OCI-LY1 (cell line): ENCODE measurements around the gene GRAP2.

Source experiments
- H2AFZ ChIP-seq: fragments of 200-600 bp; sonication (generic), shearing (Covaris generic); 2 replicates; pipeline ENCODE4 v1.6.0; 2014; ENCODE audit warnings: antibody characterized with exemption, mild to moderate bottlenecking, low read length
- H3F3A ChIP-seq: fragments of 200-600 bp; sonication (generic), shearing (Covaris generic); 2 replicates; pipeline ENCODE4 v1.6.0; 2014; ENCODE audit warnings: mild to moderate bottlenecking, antibody characterized with exemption, low read length, moderate library complexity; ENCODE audit not compliant: insufficient read depth
- H3K27ac ChIP-seq: fragments of 200-600 bp; sonication (generic); 2 replicates; pipeline ENCODE4 v1.5.1; 2014; ENCODE audit warnings: low read length, mixed run types, mild to moderate bottlenecking, low read depth; ENCODE audit not compliant: poor library complexity, severe bottlenecking
- H3K27me3 ChIP-seq: fragments of 200-600 bp; sonication (generic); 2 replicates; pipeline ENCODE4 v1.6.0; 2014; ENCODE audit warnings: antibody characterized with exemption, mild to moderate bottlenecking, low read length, moderate library complexity; ENCODE audit not compliant: insufficient read depth
- H3K36me3 ChIP-seq: fragments of 200-600 bp; sonication (generic); 2 replicates; pipeline ENCODE4 v1.6.1; 2014; ENCODE audit warnings: mild to moderate bottlenecking, antibody characterized with exemption, low read length, moderate library complexity, mixed read lengths; ENCODE audit not compliant: insufficient read depth
- H3K4me1 ChIP-seq: fragments of 200-600 bp; sonication (generic); 2 replicates; pipeline ENCODE4 v1.5.1; 2014; ENCODE audit warnings: mild to moderate bottlenecking, low read length, moderate library complexity; ENCODE audit not compliant: insufficient read depth, severe bottlenecking
- H3K4me2 ChIP-seq: fragments of 200-600 bp; sonication (generic), shearing (Covaris generic); 2 replicates; pipeline ENCODE4 v1.6.1; 2014; ENCODE audit warnings: low read length
- H3K4me3 ChIP-seq: fragments of 200-600 bp; sonication (generic); 2 replicates; pipeline ENCODE4 v1.5.1; 2014; ENCODE audit warnings: low read length, low read depth, mild to moderate bottlenecking, mixed read lengths; ENCODE audit not compliant: poor library complexity, severe bottlenecking
- H3K79me2 ChIP-seq: fragments of 200-600 bp; shearing (Covaris generic); 2 replicates; pipeline ENCODE4 v1.6.1; 2016; ENCODE audit warnings: mixed run types, low read length, mixed read lengths; ENCODE audit not compliant: insufficient read depth
- H3K9ac ChIP-seq: fragments of 200-600 bp; sonication (generic), shearing (Covaris generic); 2 replicates; pipeline ENCODE4 v1.6.1; 2014; ENCODE audit warnings: mild to moderate bottlenecking, low read length, mixed read lengths
- H3K9me2 ChIP-seq: fragments of 200-600 bp; sonication (generic), shearing (Covaris generic); 2 replicates; pipeline ENCODE4 v1.6.1; 2014; ENCODE audit warnings: low read depth, mild to moderate bottlenecking, low read length, mixed read lengths
- H3K9me3 ChIP-seq: fragments of 200-600 bp; shearing (Covaris generic); 2 replicates; pipeline ENCODE4 v1.6.1; 2014; ENCODE audit warnings: low read length, mixed read lengths
- H4K20me1 ChIP-seq: fragments of 200-600 bp; sonication (generic), shearing (Covaris generic); 2 replicates; pipeline ENCODE4 v1.6.0; 2016; ENCODE audit warnings: mild to moderate bottlenecking, low read length; ENCODE audit not compliant: insufficient read depth
- CTCF ChIP-seq: fragments of 200-600 bp; sonication (generic), shearing (Covaris generic); IDR thresholded peaks from 2 replicates; pipeline ENCODE4 v1.5.1; 2017; ENCODE audit warnings: mild to moderate bottlenecking, antibody characterized with exemption, low read length, moderate library complexity, mixed read lengths
- EZH2 ChIP-seq: fragments of 200-600 bp; sonication (generic), shearing (Covaris generic); IDR thresholded peaks from 2 replicates; pipeline ENCODE4 v1.8.0; 2017; ENCODE audit warnings: borderline replicate concordance, mixed run types, mild to moderate bottlenecking, antibody characterized with exemption, low read length, moderate library complexity, mixed read lengths

GRAP2 gene

GRCh38 chr22:39904862-39905261 is 4.0 kb downstream of the GRAP2 start:
- Histone ChIP-seq H3K9me2 (no peaks in the 10 kb centered on the region), H4K20me1 (no peaks in the 10 kb centered on the region), H3K4me3 (no peak overlapping the region), H2AFZ (no peak overlapping the region), H3K9ac (no peak overlapping the region), H3F3A (no peaks in the 10 kb centered on the region), H3K27ac (no peak overlapping the region), H3K27me3 (no peaks in the 10 kb centered on the region), H3K79me2 (no peaks in the 10 kb centered on the region), H3K4me2 (no peak overlapping the region), H3K36me3 (no peaks in the 10 kb centered on the region), H3K9me3 (no peaks in the 10 kb centered on the region), H3K4me1 (no peaks in the 10 kb centered on the region)
- TF ChIP-seq EZH2 (no peak), CTCF (no peak)

GRCh38 chr22:39905687-39906086 is 4.8 kb downstream of the GRAP2 start:
- Histone ChIP-seq H3K4me2 (no peak overlapping the region), H3K9me2 (no peaks in the 10 kb centered on the region), H3K79me2 (no peaks in the 10 kb centered on the region), H3K9me3 (no peaks in the 10 kb centered on the region), H3K4me3 (no peak overlapping the region), H3K9ac (no peak overlapping the region), H3K27me3 (no peaks in the 10 kb centered on the region), H3K36me3 (no peaks in the 10 kb centered on the region), H2AFZ (no peak overlapping the region), H3K4me1 (no peaks in the 10 kb centered on the region), H4K20me1 (no peaks in the 10 kb centered on the region), H3K27ac (no peak overlapping the region), H3F3A (no peaks in the 10 kb centered on the region)
- no peak for TF ChIP-seq CTCF
- no peak for TF ChIP-seq EZH2

- no peak overlapping the region for H3K9ac ChIP-seq
- no peak overlapping the region for H3K27ac ChIP-seq
- no peaks in the 10 kb centered on the region for H3K4me1 ChIP-seq
- H3K79me2 ChIP-seq, result no peaks in the 10 kb centered on the region
- H3K27me3 ChIP-seq, result no peaks in the 10 kb centered on the region
- no peaks in the 10 kb centered on the region for H3K9me2 ChIP-seq
- TF ChIP-seq CTCF (no peak), EZH2 (no peak)
- no peaks in the 10 kb centered on the region for H4K20me1 ChIP-seq
- no peaks in the 10 kb centered on the region for H3K9me3 ChIP-seq
- no peak overlapping the region for H3K4me2 ChIP-seq
- H2AFZ ChIP-seq, result no peak overlapping the region
- no peak overlapping the region for H3K4me3 ChIP-seq
- H3K36me3 ChIP-seq, result no peaks in the 10 kb centered on the region
- no peaks in the 10 kb centered on the region for H3F3A ChIP-seq
Measured at GRCh38 chr22:39906207-39906606, 5.3 kb downstream of the GRAP2 start.
